Neural crest cell (in vitro differentiated cells): Measurements from ENCODE around the gene CD164. TPM values are rescaled to one million over a fixed set of nuclear protein-coding genes. Genes with fewer than 3 reads are reported as not detected.
"Not testable (repeated sequence)": the region's sequence is repeated elsewhere in the genome, so short reads cannot be mapped to it uniquely, and the experiment has no call there.

ENCODE experiments used
- DNase-seq: peaks from one replicate; pipeline ENCODE4 v3.0.0; 2021; ENCODE audit warnings: low read depth, mixed read lengths, low spot score
- H3K27ac Mint-ChIP-seq: one replicate; pipeline ENCODE4 v1.8.0; 2021; ENCODE audit warnings: mild to moderate bottlenecking, mixed read lengths; ENCODE audit not compliant: unreplicated experiment
- H3K27me3 Mint-ChIP-seq: 2 replicates; pipeline ENCODE4 v1.8.0; 2021; ENCODE audit warnings: low read depth, mild to moderate bottlenecking, mixed read lengths
- H3K36me3 Mint-ChIP-seq: 2 replicates; pipeline ENCODE4 v1.8.0; 2021; ENCODE audit warnings: low read depth, mild to moderate bottlenecking, mixed read lengths
- H3K4me1 Mint-ChIP-seq: 2 replicates; pipeline ENCODE4 v1.8.0; 2021; ENCODE audit warnings: mixed read lengths
- H3K4me3 Mint-ChIP-seq: one replicate; pipeline ENCODE4 v1.8.0; 2021; ENCODE audit warnings: mild to moderate bottlenecking, mixed read lengths
- H3K9me3 Mint-ChIP-seq: 2 replicates; pipeline ENCODE4 v1.8.0; 2021; ENCODE audit warnings: mixed read lengths
- total RNA-seq: library from RNA; stranded (reverse); gene quantifications from 2 replicates; pipeline ENCODE4 v1.2.1, GENCODE V29; 2021
- TF ChIP-seq, protein P1 (sequence below): fragments of 200-600 bp; sonication (generic); conservative IDR thresholded peaks from 2 replicates; pipeline ENCODE4 v1.5.0; 2021; ENCODE audit warnings: antibody characterized with exemption, mild to moderate bottlenecking

The CD164 gene
- total RNA-seq, 1 donor from 2014 or later: 73.1 TPM

DNA sequence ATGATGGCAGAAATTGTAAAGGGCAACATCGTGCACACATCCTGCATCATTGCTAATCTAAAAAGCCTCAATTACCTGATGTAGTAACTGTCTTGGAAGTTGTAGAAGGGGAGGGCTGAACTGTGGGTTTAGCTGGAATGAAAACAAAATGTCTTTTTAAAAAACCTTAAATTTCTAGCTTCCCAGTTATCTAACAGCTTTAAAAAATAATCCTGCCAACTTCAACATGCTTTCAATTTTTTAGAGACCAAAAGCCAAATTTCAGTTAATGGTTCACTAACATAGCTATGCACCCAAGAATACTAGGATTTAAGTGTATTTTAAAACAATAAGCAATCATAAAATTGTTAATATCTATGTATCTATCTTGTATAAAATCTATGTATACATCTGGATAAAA, 11.9 kb downstream of the CD164 start:
- H3K36me3 Mint-ChIP-seq: peaks cover 17% of the 10 kb centered on the region
- TF ChIP-seq, protein P1, sequence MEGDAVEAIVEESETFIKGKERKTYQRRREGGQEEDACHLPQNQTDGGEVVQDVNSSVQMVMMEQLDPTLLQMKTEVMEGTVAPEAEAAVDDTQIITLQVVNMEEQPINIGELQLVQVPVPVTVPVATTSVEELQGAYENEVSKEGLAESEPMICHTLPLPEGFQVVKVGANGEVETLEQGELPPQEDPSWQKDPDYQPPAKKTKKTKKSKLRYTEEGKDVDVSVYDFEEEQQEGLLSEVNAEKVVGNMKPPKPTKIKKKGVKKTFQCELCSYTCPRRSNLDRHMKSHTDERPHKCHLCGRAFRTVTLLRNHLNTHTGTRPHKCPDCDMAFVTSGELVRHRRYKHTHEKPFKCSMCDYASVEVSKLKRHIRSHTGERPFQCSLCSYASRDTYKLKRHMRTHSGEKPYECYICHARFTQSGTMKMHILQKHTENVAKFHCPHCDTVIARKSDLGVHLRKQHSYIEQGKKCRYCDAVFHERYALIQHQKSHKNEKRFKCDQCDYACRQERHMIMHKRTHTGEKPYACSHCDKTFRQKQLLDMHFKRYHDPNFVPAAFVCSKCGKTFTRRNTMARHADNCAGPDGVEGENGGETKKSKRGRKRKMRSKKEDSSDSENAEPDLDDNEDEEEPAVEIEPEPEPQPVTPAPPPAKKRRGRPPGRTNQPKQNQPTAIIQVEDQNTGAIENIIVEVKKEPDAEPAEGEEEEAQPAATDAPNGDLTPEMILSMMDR: no peak
- no peak overlapping the region for H3K4me3 Mint-ChIP-seq
- H3K27ac Mint-ChIP-seq: no peak overlapping the region
- H3K27me3 Mint-ChIP-seq: no peaks in the 10 kb centered on the region
- no peaks in the 10 kb centered on the region for H3K9me3 Mint-ChIP-seq
- no peak for DNase-seq
- no peaks in the 10 kb centered on the region for H3K4me1 Mint-ChIP-seq

DNA sequence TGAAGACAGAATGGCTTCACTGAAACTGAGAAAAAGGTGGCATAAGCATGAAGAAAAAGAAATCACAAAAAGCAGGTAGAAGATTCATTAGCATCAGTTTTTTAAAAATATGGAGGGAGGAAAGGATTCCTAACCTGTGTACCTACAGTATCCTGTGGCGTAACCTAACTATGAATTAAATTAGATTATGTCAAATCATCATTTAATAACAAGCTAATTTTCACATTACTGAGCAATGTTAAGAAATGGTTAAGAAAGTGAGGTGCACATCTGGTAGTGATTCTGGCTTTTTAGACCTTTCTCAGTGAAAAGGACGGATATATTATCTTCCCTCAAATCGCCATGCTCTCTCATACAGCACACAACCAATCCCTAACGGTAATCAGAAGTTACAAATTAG, 12.5 kb downstream of the CD164 start:
- no peaks in the 10 kb centered on the region for H3K4me1 Mint-ChIP-seq
- H3K27me3 Mint-ChIP-seq: no peaks in the 10 kb centered on the region
- H3K9me3 Mint-ChIP-seq: no peaks in the 10 kb centered on the region
- H3K36me3 Mint-ChIP-seq: peaks cover 19% of the 10 kb centered on the region
- TF ChIP-seq, protein P1: no peak
- H3K4me3 Mint-ChIP-seq: no peak overlapping the region
- H3K27ac Mint-ChIP-seq: no peak overlapping the region
- DNase-seq: no peak

DNA sequence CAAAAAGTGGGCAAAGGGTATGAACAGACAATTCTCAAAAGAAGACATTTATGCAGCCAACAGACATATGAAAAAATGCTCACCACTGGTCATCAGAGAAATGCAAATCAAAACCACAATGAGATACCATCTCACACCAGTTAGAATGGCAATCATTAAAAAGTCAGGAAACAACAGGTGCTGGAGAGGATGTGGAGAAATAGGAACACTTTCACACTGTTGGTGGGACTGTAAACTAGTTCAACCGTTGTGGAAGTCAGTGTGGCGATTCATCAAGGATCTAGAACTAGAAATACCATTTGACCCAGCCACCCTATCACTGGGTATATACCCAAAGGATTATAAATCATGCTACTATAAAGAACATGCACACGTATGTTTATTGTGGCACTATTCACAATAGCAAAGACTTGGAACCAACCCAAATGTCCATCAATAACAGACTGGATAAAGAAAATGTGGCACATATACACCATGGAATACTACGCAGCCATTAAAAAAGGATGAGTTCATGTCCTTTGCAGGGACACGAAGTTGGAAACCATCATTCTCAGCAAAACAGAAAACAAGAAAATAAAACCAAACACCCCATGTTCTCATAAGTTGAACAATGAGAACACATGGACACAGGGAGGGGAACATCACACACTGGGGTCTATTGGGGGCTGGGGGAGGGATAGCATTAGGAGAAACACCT, 17.7 kb downstream of the CD164 start:
- DNase-seq, H3K4me3 Mint-ChIP-seq, H3K4me1 Mint-ChIP-seq, H3K27me3 Mint-ChIP-seq, H3K27ac Mint-ChIP-seq, H3K9me3 Mint-ChIP-seq: not testable (repeated sequence)
- H3K36me3 Mint-ChIP-seq: peaks cover 46% of the 10 kb centered on the region

DNA sequence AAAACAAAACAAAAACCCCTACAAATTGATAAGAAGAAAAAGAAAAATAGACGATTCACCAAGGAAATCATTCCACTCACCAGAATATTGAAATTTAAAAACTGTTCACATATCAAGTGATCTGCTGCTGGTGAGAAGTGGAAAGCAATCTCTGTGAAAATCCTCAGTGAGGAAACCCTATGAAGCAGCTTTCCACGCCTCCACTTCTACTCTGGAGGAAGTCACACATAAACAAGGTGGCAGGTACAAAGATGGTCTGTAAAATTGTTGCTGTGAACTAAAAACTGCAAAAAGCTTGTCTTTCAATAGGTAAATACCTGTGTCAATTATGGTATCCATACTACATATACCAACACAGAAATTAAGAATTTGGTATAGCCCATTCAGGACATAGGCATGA, 18.5 kb downstream of the CD164 start:
- Mint-ChIP-seq H3K4me1 (no peaks in the 10 kb centered on the region), H3K27me3 (no peaks in the 10 kb centered on the region), H3K27ac (no peak overlapping the region), H3K4me3 (no peak overlapping the region), H3K9me3 (peaks cover 3% of the 10 kb centered on the region), H3K36me3 (peaks cover 46% of the 10 kb centered on the region)
- no peak for DNase-seq
- TF ChIP-seq, protein P1: no peak

DNA sequence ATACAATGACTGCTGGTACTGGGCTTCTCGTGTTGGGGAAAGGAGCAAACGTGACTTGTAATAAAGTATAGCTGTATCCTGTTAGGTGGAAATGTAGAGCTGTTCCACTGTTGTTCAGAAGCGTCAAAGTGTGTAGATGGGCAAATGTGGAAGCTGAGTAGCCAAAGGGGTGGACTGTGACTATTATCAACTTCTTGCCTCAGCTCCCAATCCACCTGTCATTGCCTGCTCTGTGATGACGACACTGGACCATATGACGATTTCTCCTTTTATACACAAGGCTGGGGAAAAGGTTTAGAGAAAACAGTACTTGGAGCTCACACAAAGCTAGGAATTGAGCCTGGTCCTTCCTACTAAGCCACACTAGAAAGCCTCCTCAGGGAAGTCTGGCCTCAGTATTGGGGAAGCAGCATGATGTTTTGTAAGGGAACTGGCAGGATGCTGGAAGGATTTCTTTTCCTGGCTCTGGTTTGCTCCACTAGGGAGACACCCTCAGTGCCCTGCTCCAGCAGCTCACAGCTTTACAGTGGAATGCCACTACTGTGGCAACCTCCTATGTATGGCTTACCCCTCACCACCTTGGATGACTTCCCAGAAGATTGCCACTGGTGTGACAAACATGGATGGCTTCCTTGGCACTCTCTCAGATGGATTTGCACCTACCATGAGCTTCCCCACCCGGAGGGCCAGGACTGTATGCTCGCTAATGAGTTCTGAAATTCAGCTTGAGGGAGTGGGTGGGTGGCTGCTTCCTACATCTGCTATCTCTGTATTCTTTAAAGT, 20.0 kb downstream of the CD164 start:
- Mint-ChIP-seq H3K27ac (no peak overlapping the region), H3K27me3 (no peaks in the 10 kb centered on the region), H3K4me1 (no peaks in the 10 kb centered on the region), H3K9me3 (peaks cover 3% of the 10 kb centered on the region), H3K36me3 (peaks cover 52% of the 10 kb centered on the region), H3K4me3 (no peak overlapping the region)
- TF ChIP-seq, protein P1: no peak
- no peak for DNase-seq

DNA sequence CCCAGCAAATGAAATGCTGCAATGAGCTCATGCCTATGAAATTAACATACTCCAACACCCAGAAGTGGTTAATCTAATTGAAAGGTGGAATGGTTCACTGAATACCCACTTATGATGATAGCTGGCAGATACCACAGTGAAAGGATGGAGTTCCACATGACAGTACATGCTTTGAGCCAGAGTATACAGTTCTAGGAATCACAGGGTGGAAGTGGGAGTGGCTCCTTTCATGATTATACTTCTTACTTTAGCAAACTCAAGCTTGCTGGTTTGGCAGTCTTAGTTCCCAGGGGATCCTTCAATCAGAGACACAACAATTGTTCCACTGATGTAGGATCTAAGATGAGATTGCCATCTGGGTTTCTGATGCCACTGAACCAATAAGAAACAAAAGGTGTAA, 21.5 kb downstream of the CD164 start:
- H3K9me3 Mint-ChIP-seq: peaks cover 3% of the 10 kb centered on the region
- no peaks in the 10 kb centered on the region for H3K4me1 Mint-ChIP-seq
- H3K27ac Mint-ChIP-seq: no peak overlapping the region
- DNase-seq: no peak
- H3K27me3 Mint-ChIP-seq: no peaks in the 10 kb centered on the region
- H3K36me3 Mint-ChIP-seq: peaks cover 59% of the 10 kb centered on the region
- TF ChIP-seq, protein P1: no peak
- no peak overlapping the region for H3K4me3 Mint-ChIP-seq
